ENCODE data around the gene ZNF331. TPM values are rescaled to one million over a fixed set of nuclear protein-coding genes. Genes with fewer than 3 reads are reported as not detected.

The ZNF331 gene
- total RNA-seq, 5 donors from 2014 or later (not counting 1 experiment from before 2014, with no cell fraction given) = 35.9 to 455 (median 48.5) TPM

Other genes with a start within 250 kb of the ZNF331 start
- 10 to 100 TPM in 3 of 5 donors, 1 to 10 TPM in 2; 7.4 to 14.7 (median 14.4) TPM for gene ZNF845, start 204.4 kb upstream of the ZNF331 start, total RNA-seq
- gene ZNF525, start 172.4 kb upstream of the ZNF331 start, total RNA-seq = 10 to 100 TPM; 20.1 to 27.0 (median 26.1) TPM
- gene ZNF765, start 143.0 kb upstream of the ZNF331 start, total RNA-seq = 10 to 100 TPM in 4 of 5 donors, 1 to 10 TPM in 1; 8.7 to 19.9 (median 13.9) TPM
- 10 to 100 TPM in 3 of 5 donors, 1 to 10 TPM in 2; 9.6 to 14.5 (median 13.0) TPM for gene ZNF761, start 106.2 kb upstream of the ZNF331 start, total RNA-seq
- 1 to 10 TPM; 4.4 to 7.6 (median 6.6) TPM for gene ZNF813, start 70.4 kb upstream of the ZNF331 start, total RNA-seq
- not detected for gene DPRX, start 93.9 kb downstream of the ZNF331 start, total RNA-seq

Data from T-cell (primary cell).